Measurements from ENCODE around the gene ROR1. TPM values are rescaled to one million over a fixed set of nuclear protein-coding genes. Genes with fewer than 3 reads are reported as not detected.

ROR1 gene
- total RNA-seq, 1 donor from 2014 or later = 131 TPM

- H3K27ac Mint-ChIP-seq (ENCODE audit: unreplicated experiment) = peak overlapping the region; percentile 87
- TF ChIP-seq CTCF (IDR thresholded peaks at IDR 0.05) = no peak
- H3K9me3 Mint-ChIP-seq (ENCODE audit: low read depth) = no peaks in the 10 kb centered on the region
- H3K4me1 Mint-ChIP-seq (ENCODE audit: low read depth) = peaks cover 95% of the 10 kb centered on the region
- no peak overlapping the region for H3K4me3 Mint-ChIP-seq (ENCODE audit: unreplicated experiment)
- H3K27me3 Mint-ChIP-seq (ENCODE audit: low read depth) = no peaks in the 10 kb centered on the region
- no peak for DNase-seq (ENCODE audit: low spot score)
- peaks cover 3% of the 10 kb centered on the region for H3K36me3 Mint-ChIP-seq (ENCODE audit: low read depth)
Measured at GRCh38 chr1:63918418-63918945, 144.7 kb downstream of the ROR1 start.

- peak overlapping the region; percentile 87 for H3K27ac Mint-ChIP-seq (ENCODE audit: unreplicated experiment)
- peak; percentile 80 for TF ChIP-seq CTCF (IDR thresholded peaks at IDR 0.05)
- no peaks in the 10 kb centered on the region for H3K36me3 Mint-ChIP-seq (ENCODE audit: low read depth)
- no peak for DNase-seq (ENCODE audit: low spot score)
- no peaks in the 10 kb centered on the region for H3K9me3 Mint-ChIP-seq (ENCODE audit: low read depth)
- no peak overlapping the region for H3K4me3 Mint-ChIP-seq (ENCODE audit: unreplicated experiment)
- H3K4me1 Mint-ChIP-seq (ENCODE audit: low read depth) = peaks cover 87% of the 10 kb centered on the region
- H3K27me3 Mint-ChIP-seq (ENCODE audit: low read depth) = no peaks in the 10 kb centered on the region
Measured at GRCh38 chr1:63920154-63921117, 146.6 kb downstream of the ROR1 start.

- Mint-ChIP-seq H3K36me3 (ENCODE audit: low read depth) (no peaks in the 10 kb centered on the region), H3K27ac (ENCODE audit: unreplicated experiment) (peak overlapping the region; percentile 87), H3K4me1 (ENCODE audit: low read depth) (peaks cover 77% of the 10 kb centered on the region), H3K4me3 (ENCODE audit: unreplicated experiment) (no peak overlapping the region), H3K9me3 (ENCODE audit: low read depth) (no peaks in the 10 kb centered on the region), H3K27me3 (ENCODE audit: low read depth) (no peaks in the 10 kb centered on the region)
- TF ChIP-seq CTCF (IDR thresholded peaks at IDR 0.05) = no peak
- no peak for DNase-seq (ENCODE audit: low spot score)
Measured at GRCh38 chr1:63921359-63921758, 147.5 kb downstream of the ROR1 start.

- DNase-seq (ENCODE audit: low spot score) = no peak
- no peaks in the 10 kb centered on the region for H3K36me3 Mint-ChIP-seq (ENCODE audit: low read depth)
- peak overlapping the region; percentile 95 for H3K27ac Mint-ChIP-seq (ENCODE audit: unreplicated experiment)
- H3K9me3 Mint-ChIP-seq (ENCODE audit: low read depth) = no peaks in the 10 kb centered on the region
- no peak for TF ChIP-seq CTCF (IDR thresholded peaks at IDR 0.05)
- H3K4me1 Mint-ChIP-seq (ENCODE audit: low read depth) = peaks cover 73% of the 10 kb centered on the region
- H3K4me3 Mint-ChIP-seq (ENCODE audit: unreplicated experiment) = no peak overlapping the region
- H3K27me3 Mint-ChIP-seq (ENCODE audit: low read depth) = no peaks in the 10 kb centered on the region
Measured at GRCh38 chr1:63921802-63922201, 148.0 kb downstream of the ROR1 start.

GRCh38 chr1:63922848-63923247, 149.0 kb downstream of the ROR1 start:
- no peaks in the 10 kb centered on the region for H3K36me3 Mint-ChIP-seq (ENCODE audit: low read depth)
- DNase-seq (ENCODE audit: low spot score) = no peak
- H3K27me3 Mint-ChIP-seq (ENCODE audit: low read depth) = no peaks in the 10 kb centered on the region
- no peak for TF ChIP-seq CTCF (IDR thresholded peaks at IDR 0.05)
- H3K27ac Mint-ChIP-seq (ENCODE audit: unreplicated experiment) = peak overlapping the region; percentile 95
- no peaks in the 10 kb centered on the region for H3K9me3 Mint-ChIP-seq (ENCODE audit: low read depth)
- peaks cover 65% of the 10 kb centered on the region for H3K4me1 Mint-ChIP-seq (ENCODE audit: low read depth)
- no peak overlapping the region for H3K4me3 Mint-ChIP-seq (ENCODE audit: unreplicated experiment)
